Measurements from ENCODE around the gene GSKIP. TPM values are rescaled to one million over a fixed set of nuclear protein-coding genes. Genes with fewer than 3 reads are reported as not detected.
A peak's percentile ranks its signal among the peaks of the same experiment; 100 is the strongest.

The GSKIP gene
- total RNA-seq, 1 experiment from 2014 or later: 22.6 TPM

DNA sequence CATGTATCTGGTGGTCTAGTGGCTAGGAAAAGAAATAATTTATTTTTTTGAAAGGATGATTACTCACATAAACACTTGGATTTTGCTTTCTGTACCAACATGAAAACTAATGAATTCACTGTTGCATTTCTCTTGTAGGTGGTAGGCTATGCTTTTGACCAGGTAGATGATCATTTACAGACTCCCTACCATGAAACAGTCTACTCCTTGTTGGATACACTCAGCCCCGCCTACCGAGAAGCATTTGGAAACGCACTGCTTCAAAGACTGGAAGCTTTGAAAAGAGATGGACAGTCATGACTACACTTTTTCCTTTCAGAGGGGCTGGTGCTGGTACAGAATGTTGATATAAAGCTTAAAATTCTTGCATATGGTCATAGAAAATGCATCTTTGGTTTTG is 22.1 kb downstream of the GSKIP start:
- peaks cover 16% of the 10 kb centered on the region; the same call in 1 of the 2 replicates for H3K36me3 ChIP-seq (ENCODE audit: low read depth, low read length)
- TF ChIP-seq, protein P1, sequence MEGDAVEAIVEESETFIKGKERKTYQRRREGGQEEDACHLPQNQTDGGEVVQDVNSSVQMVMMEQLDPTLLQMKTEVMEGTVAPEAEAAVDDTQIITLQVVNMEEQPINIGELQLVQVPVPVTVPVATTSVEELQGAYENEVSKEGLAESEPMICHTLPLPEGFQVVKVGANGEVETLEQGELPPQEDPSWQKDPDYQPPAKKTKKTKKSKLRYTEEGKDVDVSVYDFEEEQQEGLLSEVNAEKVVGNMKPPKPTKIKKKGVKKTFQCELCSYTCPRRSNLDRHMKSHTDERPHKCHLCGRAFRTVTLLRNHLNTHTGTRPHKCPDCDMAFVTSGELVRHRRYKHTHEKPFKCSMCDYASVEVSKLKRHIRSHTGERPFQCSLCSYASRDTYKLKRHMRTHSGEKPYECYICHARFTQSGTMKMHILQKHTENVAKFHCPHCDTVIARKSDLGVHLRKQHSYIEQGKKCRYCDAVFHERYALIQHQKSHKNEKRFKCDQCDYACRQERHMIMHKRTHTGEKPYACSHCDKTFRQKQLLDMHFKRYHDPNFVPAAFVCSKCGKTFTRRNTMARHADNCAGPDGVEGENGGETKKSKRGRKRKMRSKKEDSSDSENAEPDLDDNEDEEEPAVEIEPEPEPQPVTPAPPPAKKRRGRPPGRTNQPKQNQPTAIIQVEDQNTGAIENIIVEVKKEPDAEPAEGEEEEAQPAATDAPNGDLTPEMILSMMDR (conservative IDR thresholded peaks at IDR 0.05; ENCODE audit: low read depth, low read length): no peak
- TF ChIP-seq EZH2 (IDR thresholded peaks at IDR 0.05; ENCODE audit: low read length, unreplicated experiment) (no peak), EZH2phosphoT487 (IDR thresholded peaks at IDR 0.05; ENCODE audit: borderline replicate concordance, low read length) (no peak)
- no peaks in the 10 kb centered on the region for H3K4me1 ChIP-seq (ENCODE audit: insufficient read depth, low read length)
- no peaks in the 10 kb centered on the region for H3F3A ChIP-seq (ENCODE audit: low read length, unreplicated experiment)
- intact Hi-C loops (cut with micrococcal nuclease): no loop called here
- no peak overlapping the region for H3K4me2 ChIP-seq (ENCODE audit: low read length)
- no peak for ATAC-seq
- ChIA-PET POLR2A (ENCODE audit: unreplicated experiment) (no interaction called here), CTCF (no interaction called here)
- DNase-seq: no peak
- no peaks in the 10 kb centered on the region for H3K9me2 ChIP-seq (replicated peaks; ENCODE audit: low read length)
- no peak overlapping the region for H3K27ac ChIP-seq (ENCODE audit: low read length)
- no peak overlapping the region for H3K4me3 ChIP-seq (ENCODE audit: low read length)
- no TSS peak for BruUV-seq (replicated peaks)
- H3K27me3 ChIP-seq (ENCODE audit: low read length): no peaks in the 10 kb centered on the region
- no peaks in the 10 kb centered on the region for H3K9me3 ChIP-seq (ENCODE audit: low read length)
- no peak overlapping the region for H2AFZ ChIP-seq (ENCODE audit: low read length)
- no peak overlapping the region for H3K9ac ChIP-seq (ENCODE audit: low read length)
- H4K20me1 ChIP-seq (ENCODE audit: low read length): no peaks in the 10 kb centered on the region
- no peaks in the 10 kb centered on the region for H3K79me2 ChIP-seq (ENCODE audit: low read length)

DNA sequence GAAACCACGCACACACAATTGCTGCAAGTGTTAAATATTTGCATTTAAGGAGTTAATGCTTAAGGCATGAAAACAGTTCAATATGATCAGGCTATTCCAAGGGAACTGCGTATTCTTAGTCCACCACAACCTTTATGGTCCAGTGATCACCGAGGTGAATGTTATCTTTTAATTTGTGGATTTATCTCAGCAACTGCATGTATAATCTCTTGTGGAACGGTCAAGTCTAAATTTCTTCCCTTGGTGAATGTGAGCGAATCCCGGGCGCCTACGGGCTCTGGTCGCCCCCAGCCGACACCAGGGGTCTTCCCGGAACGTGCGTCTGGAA is 27.6 kb downstream of the GSKIP start:
- Histone ChIP-seq H3K4me3 (ENCODE audit: low read length) (peak overlapping the region; percentile 89), H3K27me3 (ENCODE audit: low read length) (no peaks in the 10 kb centered on the region), H2AFZ (ENCODE audit: low read length) (peak overlapping the region; percentile 99), H3K4me2 (ENCODE audit: low read length) (peak overlapping the region; percentile 99), H3K9ac (ENCODE audit: low read length) (peak overlapping the region; percentile 66), H3K4me1 (ENCODE audit: insufficient read depth, low read length) (no peaks in the 10 kb centered on the region; the same call in 1 of the 2 replicates), H3K79me2 (ENCODE audit: low read length) (no peaks in the 10 kb centered on the region), H3K9me2 (replicated peaks; ENCODE audit: low read length) (no peaks in the 10 kb centered on the region), H3K36me3 (ENCODE audit: low read depth, low read length) (no peaks in the 10 kb centered on the region), H3F3A (ENCODE audit: low read length, unreplicated experiment) (no peaks in the 10 kb centered on the region), H3K9me3 (ENCODE audit: low read length) (no peaks in the 10 kb centered on the region), H4K20me1 (ENCODE audit: low read length) (no peaks in the 10 kb centered on the region), H3K27ac (ENCODE audit: low read length) (no peak overlapping the region)
- intact Hi-C loops (cut with micrococcal nuclease): loop anchor here (1.0 kb wide), 1 partner anchor 28 kb away; the partner anchor contains the start of genes ATG2B and GSKIP
- DNase-seq (no peak), ATAC-seq (no peak)
- TF ChIP-seq, protein P1 (conservative IDR thresholded peaks at IDR 0.05; ENCODE audit: low read depth, low read length): no peak
- TF ChIP-seq EZH2 (IDR thresholded peaks at IDR 0.05; ENCODE audit: low read length, unreplicated experiment): no peak
- no peak for TF ChIP-seq EZH2phosphoT487 (IDR thresholded peaks at IDR 0.05; ENCODE audit: borderline replicate concordance, low read length)
- CTCF ChIA-PET: interaction anchor here (0.6 kb wide), 1 partner anchor 83 kb away, joined by 4 read pairs; no protein-coding TSS in a partner anchor
- no TSS peak for BruUV-seq (replicated peaks)
- POLR2A ChIA-PET (ENCODE audit: unreplicated experiment): no interaction called here

DNA sequence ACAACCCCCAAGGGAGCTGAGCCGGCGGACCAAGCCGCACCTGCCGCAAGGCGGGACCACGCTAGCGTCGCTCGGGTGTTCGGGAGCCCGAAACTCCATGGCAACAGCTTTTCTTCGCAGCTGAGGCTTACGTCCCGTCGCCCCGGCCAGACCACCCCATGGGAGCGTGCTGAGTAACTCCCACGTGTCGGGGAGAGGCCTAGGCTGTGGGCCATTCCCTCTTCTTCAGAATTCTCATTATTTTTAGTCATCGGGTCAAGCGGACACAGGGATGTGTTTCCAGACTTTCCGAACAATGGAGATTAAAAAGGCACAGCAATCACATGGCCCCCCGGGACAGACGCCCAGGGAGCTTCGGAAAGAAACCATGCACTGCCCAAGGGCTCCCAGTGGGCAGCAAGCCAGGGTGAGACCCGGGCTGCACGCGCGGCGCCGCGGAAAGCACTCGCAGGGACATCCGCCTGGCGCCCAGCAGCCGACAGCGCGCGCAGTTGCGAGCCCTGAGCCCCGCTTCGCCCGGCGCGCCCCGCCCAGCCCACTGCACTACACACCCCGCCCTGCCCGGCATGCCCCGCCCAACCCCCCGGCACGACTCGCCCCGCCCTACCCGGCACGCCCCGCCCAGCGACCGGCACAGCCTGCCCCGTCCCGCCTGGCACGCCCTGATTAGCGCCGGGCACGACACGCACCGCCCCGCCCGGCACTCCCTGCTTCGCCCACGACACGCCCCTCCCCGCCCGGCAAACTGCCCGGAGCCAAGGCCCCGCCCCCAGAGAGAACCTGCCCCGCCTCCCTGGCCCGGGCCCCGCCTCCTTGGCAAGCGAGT is 28.2 kb downstream of the GSKIP start:
- H3K9ac ChIP-seq (ENCODE audit: low read length): peak overlapping the region; percentile 66
- H3K27me3 ChIP-seq (ENCODE audit: low read length): no peaks in the 10 kb centered on the region
- DNase-seq: peak; percentile 88
- TF ChIP-seq, protein P1 (conservative IDR thresholded peaks at IDR 0.05; ENCODE audit: low read depth, low read length): no peak
- no peak for TF ChIP-seq EZH2 (IDR thresholded peaks at IDR 0.05; ENCODE audit: low read length, unreplicated experiment)
- TF ChIP-seq EZH2phosphoT487 (IDR thresholded peaks at IDR 0.05; ENCODE audit: borderline replicate concordance, low read length): peak; percentile 59; the same call in 1 of the 2 replicates
- H2AFZ ChIP-seq (ENCODE audit: low read length): peak overlapping the region; percentile 100
- intact Hi-C loops (cut with micrococcal nuclease): loop anchor here (1.0 kb wide), 1 partner anchor 28 kb away; the partner anchor contains the start of genes ATG2B and GSKIP
- H3F3A ChIP-seq (ENCODE audit: low read length, unreplicated experiment): no peaks in the 10 kb centered on the region
- H3K4me3 ChIP-seq (ENCODE audit: low read length): peak overlapping the region; percentile 98
- no peaks in the 10 kb centered on the region for H3K79me2 ChIP-seq (ENCODE audit: low read length)
- H3K9me3 ChIP-seq (ENCODE audit: low read length): no peaks in the 10 kb centered on the region
- POLR2A ChIA-PET (ENCODE audit: unreplicated experiment): no interaction called here
- no peaks in the 10 kb centered on the region for H3K9me2 ChIP-seq (replicated peaks; ENCODE audit: low read length)
- peak overlapping the region; percentile 100 for H3K4me2 ChIP-seq (ENCODE audit: low read length)
- peak; percentile 95 for ATAC-seq
- CTCF ChIA-PET: interaction anchor here (0.6 kb wide), 1 partner anchor 84 kb away, joined by 4 read pairs; no protein-coding TSS in a partner anchor
- BruUV-seq (replicated peaks): TSS peak; percentile 27
- no peaks in the 10 kb centered on the region for H3K36me3 ChIP-seq (ENCODE audit: low read depth, low read length)
- no peaks in the 10 kb centered on the region for H4K20me1 ChIP-seq (ENCODE audit: low read length)
- H3K27ac ChIP-seq (ENCODE audit: low read length): no peak overlapping the region
- no peaks in the 10 kb centered on the region; the same call in 1 of the 2 replicates for H3K4me1 ChIP-seq (ENCODE audit: insufficient read depth, low read length)
